ENCODE results near the gene SMIM45.

SMIM45 gene

DNA sequence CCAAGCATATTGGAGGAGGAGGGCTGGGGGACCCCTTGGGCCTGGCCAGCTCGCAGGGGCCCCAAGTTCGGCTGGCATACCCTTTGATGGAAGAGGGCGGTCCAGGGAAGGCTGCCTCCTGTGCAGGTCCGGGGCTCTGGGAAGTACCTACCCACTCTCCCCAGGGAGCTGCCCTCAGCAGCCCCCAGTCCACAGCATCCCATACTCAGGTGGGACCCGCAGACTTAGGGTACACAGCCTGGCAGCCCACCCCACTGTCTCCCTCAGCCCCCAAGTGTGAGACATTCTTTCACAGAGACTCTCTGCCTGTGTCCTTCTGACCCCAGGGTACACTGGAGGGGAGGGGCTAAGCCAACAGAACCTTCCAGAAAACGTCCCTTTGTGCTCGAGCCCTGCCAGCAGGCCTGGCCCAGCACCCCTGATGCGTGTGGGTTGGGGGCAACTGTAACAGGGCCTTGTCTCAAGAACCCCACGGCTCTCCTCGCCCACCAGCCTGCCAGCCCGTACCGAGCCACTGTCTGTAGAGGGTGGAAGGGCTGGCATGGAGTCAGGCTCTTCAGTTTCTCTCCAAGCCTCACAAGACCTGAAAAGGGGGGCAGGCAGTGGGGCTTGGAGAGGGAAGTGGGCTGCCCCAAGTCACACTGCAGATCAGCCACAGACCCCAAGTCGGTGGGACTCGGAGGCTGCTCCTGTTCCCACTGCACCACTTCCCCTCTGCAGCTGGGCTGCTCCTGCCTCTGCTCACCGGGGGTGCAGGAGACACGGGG lies 18.4 kb upstream of the SMIM45 start:
- TF ChIP-seq CTCF (IDR thresholded peaks at IDR 0.05; ENCODE audit: low read depth, low read length): no peak
- H3K4me3 ChIP-seq (ENCODE audit: low read depth, low read length): no peak overlapping the region

- no peak overlapping the region for H3K4me3 ChIP-seq (ENCODE audit: low read depth, low read length)
- TF ChIP-seq CTCF (IDR thresholded peaks at IDR 0.05; ENCODE audit: low read depth, low read length): no peak
These were observed 17.5 kb upstream of the SMIM45 start for GRCh38 chr22:41934284-41935014.

- H3K4me3 ChIP-seq (ENCODE audit: low read depth, low read length): no peak overlapping the region
- no peak for TF ChIP-seq CTCF (IDR thresholded peaks at IDR 0.05; ENCODE audit: low read depth, low read length)
These were observed 17.0 kb upstream of the SMIM45 start for GRCh38 chr22:41935015-41935351.

- no peak overlapping the region for H3K4me3 ChIP-seq (ENCODE audit: low read depth, low read length)
- TF ChIP-seq CTCF (IDR thresholded peaks at IDR 0.05; ENCODE audit: low read depth, low read length): no peak
These were observed 16.4 kb upstream of the SMIM45 start for GRCh38 chr22:41935509-41935908.

GRCh38 chr22:41936894-41937169 lies 15.1 kb upstream of the SMIM45 start:
- no peak overlapping the region for H3K4me3 ChIP-seq (ENCODE audit: low read depth, low read length)
- no peak for TF ChIP-seq CTCF (IDR thresholded peaks at IDR 0.05; ENCODE audit: low read depth, low read length)

GRCh38 chr22:41939981-41940831 lies 11.7 kb upstream of the SMIM45 start:
- no peak overlapping the region for H3K4me3 ChIP-seq (ENCODE audit: low read depth, low read length)
- TF ChIP-seq CTCF (IDR thresholded peaks at IDR 0.05; ENCODE audit: low read depth, low read length): no peak

Data from WI38 (cell line).